ENCODE data around the gene RHOJ. TPM values are rescaled to one million over a fixed set of nuclear protein-coding genes. Genes with fewer than 3 reads are reported as not detected.

The RHOJ gene
- total and polyA plus RNA-seq, 2 donors (not counting 3 experiments of a cell fraction or from before 2014, with no cell fraction given) = 191 to 486 TPM

GRCh38 chr14:63182968-63183367 lies 21.3 kb upstream of the RHOJ start:
- peak overlapping the region; percentile 41 for H2AFZ ChIP-seq (ENCODE audit: low read depth, low read length)
- no peaks in the 10 kb centered on the region for H3K36me3 ChIP-seq (ENCODE audit: control insufficient read depth in 2 of 2, extremely low read depth in 1 of 2, insufficient read depth in 2 of 2, low read length in 2 of 2)
- H3K4me1 ChIP-seq (ENCODE audit: control insufficient read depth, extremely low read depth, insufficient read depth, low read length) = peaks cover 50% of the 10 kb centered on the region
- no TSS peak for BruUV-seq (replicated peaks)
- H3K9me3 ChIP-seq (replicated peaks; ENCODE audit: control insufficient read depth, insufficient read depth, low read length) = no peaks in the 10 kb centered on the region
- no peaks in the 10 kb centered on the region for H4K20me1 ChIP-seq (replicated peaks; ENCODE audit: control insufficient read depth, extremely low read depth, insufficient read depth, low read length)
- H3K79me2 ChIP-seq (ENCODE audit: control insufficient read depth, insufficient read depth, low read length) = no peaks in the 10 kb centered on the region
- H3K4me3 ChIP-seq (replicated peaks in 1 of 3; ENCODE audit: insufficient read depth in 1 of 3, low read depth in 1 of 3, low read length in 3 of 3) = no peak overlapping the region
- peak; percentile 95 for DNase-seq (ENCODE audit: low read depth, low spot score)
- dilution Hi-C loops (cut with MboI; ENCODE audit: extremely low pct_ligation_motif_present, low sequenced_read_pairs) = no loop called here
- peak overlapping the region; percentile 79 for H3K27ac ChIP-seq (ENCODE audit: insufficient read depth, low read depth, low read length)
- no peak for TF ChIP-seq CTCF (IDR thresholded peaks at IDR 0.05; ENCODE audit: extremely low read depth in 1 of 2, insufficient read depth in 1 of 2, low read depth in 1 of 2, low read length in 2 of 2)
- TF ChIP-seq GATA2 (IDR thresholded peaks at IDR 0.05; ENCODE audit: insufficient read depth, insufficient read length, low read depth, low read length) = peak; percentile 40
- peak; percentile 78 for TF ChIP-seq JUN (IDR thresholded peaks at IDR 0.05; ENCODE audit: borderline replicate concordance, insufficient read depth, insufficient read length, low read depth)
- peak; percentile 46 for TF ChIP-seq FOS (IDR thresholded peaks at IDR 0.05; ENCODE audit: borderline replicate concordance, insufficient read depth, low read length)
- TF ChIP-seq MYC (IDR thresholded peaks at IDR 0.05; ENCODE audit: low read depth, low read length) = no peak
- TF ChIP-seq MAX (IDR thresholded peaks at IDR 0.05; ENCODE audit: insufficient read depth, insufficient read length) = no peak
- no peaks in the 10 kb centered on the region for H3K27me3 ChIP-seq (ENCODE audit: control insufficient read depth in 2 of 2, insufficient read depth in 2 of 2, low read length in 2 of 2)
- H3K9ac ChIP-seq (replicated peaks; ENCODE audit: extremely low read depth, insufficient read depth, low read length) = peak overlapping the region; percentile 38
- peak overlapping the region; percentile 13 for H3K4me2 ChIP-seq (ENCODE audit: insufficient read depth, low read length)
- intact Hi-C loops (cut with micrococcal nuclease) = loop anchor here (1.0 kb wide), 3 partner anchors 9 to 28 kb away; partner anchors contain the start of gene RHOJ
- no peaks in the 10 kb centered on the region for H3K9me1 ChIP-seq (replicated peaks; ENCODE audit: control insufficient read depth, extremely low read depth, insufficient read depth, low read length)
- peak; percentile 94 for FAIRE-seq
- ChIA-PET POLR2A (interaction anchor here (0.6 to 2.4 kb wide), 2 partner anchors 21 to 24 kb away, joined by 4 to 12 read pairs; partner anchors contain the start of gene RHOJ), CTCF (interaction anchor here (1.2 to 2.0 kb wide), 6 partner anchors 9 to 90 kb away, joined by 3 to 11 read pairs (median 8); partner anchors contain the start of gene RHOJ)

All from endothelial cell of umbilical vein (primary cell).